Germinal center (tissue), 1 donor: ENCODE measurements around the gene LYSET.
"Not testable (repeated sequence)": the region's sequence is repeated elsewhere in the genome, so short reads cannot be mapped to it uniquely, and the experiment has no call there.

Experiments
- DNase-seq: peaks from one replicate; pipeline ENCODE4 v3.0.0; 2012; ENCODE audit warnings: mixed read lengths, low spot score

LYSET gene

DNA sequence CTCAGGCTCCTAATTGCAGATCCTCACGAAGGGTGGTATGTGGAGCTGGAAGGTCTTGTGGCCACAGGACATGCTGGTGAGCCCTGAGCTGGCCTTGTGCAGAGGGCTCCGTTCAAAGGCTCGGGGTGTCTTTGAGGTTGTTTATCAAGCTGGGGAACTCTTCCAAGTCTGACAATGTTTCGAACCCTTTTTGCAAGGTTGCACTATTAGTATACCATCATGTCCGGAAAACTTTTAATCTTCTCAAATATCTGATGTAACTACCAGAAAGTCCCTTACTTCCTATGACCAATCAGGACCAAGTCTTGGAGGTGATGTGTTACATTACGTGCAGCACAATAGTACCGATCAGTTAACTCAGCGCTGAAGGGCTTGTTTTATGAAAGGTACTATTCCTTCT is 43.4 kb downstream of the LYSET start:
- DNase-seq, result no peak

- no peak for DNase-seq
Observed at GRCh38 chr14:93230539-93230938, 45.4 kb downstream of the LYSET start.

GRCh38 chr14:93231129-93231979 is 46.2 kb downstream of the LYSET start:
- no peak for DNase-seq

GRCh38 chr14:93232159-93232558 is 47.0 kb downstream of the LYSET start:
- no peak for DNase-seq

GRCh38 chr14:93233078-93233477 is 48.0 kb downstream of the LYSET start:
- not testable (repeated sequence) for DNase-seq

DNA sequence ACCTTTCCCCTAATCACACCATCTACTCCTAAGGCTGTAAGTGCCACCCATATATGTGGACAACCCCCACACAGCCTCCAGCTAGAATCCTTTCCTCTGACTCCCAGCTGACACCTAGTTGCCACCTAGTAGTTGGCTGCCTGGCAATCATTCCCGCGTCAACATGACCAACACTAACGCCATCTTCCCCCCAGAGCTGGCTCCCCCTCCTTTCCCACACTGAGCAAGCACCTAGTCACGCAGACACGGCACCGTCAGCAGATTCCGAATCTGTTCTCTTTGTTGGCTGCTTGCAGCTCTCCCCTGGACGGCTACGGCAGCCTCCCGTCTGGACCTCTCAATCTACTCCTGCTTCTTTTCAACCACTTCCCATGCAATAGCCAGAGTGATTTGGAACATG is 49.7 kb downstream of the LYSET start:
- peak; percentile 6 for DNase-seq
